Prostate gland (tissue), 2 donors: ENCODE results near the gene NSMCE1.

Experiments
- POLR2A ChIP-seq: fragments of 450-650 bp; IDR thresholded peaks from one replicate; pipeline ENCODE4 v1.6.1; 2016; ENCODE audit warnings: antibody characterized with exemption, mild to moderate bottlenecking
- POLR2AphosphoS5 ChIP-seq: sonication (generic); formaldehyde crosslinking; IDR thresholded peaks from one replicate; pipeline ENCODE4 v1.6.1; 2017; ENCODE audit warnings: antibody characterized with exemption
- TF ChIP-seq, protein P1 (sequence below), 4 experiments: fragments of 200-600 bp in 2 of 4; fragments of 450-650 bp in 2 of 4; sonication (generic) in 2 of 4; IDR thresholded peaks; 1 replicate in 3 of 4; 2 replicates in 1 of 4; pipeline ENCODE4 v1.5.1; 2016 to 2019; ENCODE audit warnings: antibody characterized with exemption in 4 of 4, mild to moderate bottlenecking in 2 of 4, moderate library complexity in 2 of 4

DNA sequence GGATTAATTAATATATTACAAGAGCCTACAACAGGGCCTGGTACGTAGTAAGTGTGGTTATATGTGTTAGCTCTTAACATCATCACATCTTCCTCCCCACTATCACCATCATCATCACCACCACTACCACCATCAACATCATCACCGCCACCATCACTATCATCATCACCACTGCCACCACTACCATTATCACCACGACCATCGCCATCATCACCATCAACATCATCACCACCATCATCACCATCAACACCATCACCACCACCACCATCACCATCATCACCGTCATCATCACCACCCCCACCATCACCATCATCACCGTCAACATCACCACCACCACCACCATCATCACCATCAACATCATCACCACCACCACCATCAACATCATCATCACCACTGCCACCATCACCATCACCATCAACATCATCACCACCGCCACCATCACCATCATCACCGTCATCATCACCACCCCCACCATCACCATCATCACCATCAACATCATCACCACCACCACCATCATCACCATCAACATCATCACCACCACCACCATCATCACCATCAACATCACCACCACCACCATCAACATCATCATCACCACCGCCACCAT, 37.4 kb upstream of the NSMCE1 start:
- TF ChIP-seq, protein P1, sequence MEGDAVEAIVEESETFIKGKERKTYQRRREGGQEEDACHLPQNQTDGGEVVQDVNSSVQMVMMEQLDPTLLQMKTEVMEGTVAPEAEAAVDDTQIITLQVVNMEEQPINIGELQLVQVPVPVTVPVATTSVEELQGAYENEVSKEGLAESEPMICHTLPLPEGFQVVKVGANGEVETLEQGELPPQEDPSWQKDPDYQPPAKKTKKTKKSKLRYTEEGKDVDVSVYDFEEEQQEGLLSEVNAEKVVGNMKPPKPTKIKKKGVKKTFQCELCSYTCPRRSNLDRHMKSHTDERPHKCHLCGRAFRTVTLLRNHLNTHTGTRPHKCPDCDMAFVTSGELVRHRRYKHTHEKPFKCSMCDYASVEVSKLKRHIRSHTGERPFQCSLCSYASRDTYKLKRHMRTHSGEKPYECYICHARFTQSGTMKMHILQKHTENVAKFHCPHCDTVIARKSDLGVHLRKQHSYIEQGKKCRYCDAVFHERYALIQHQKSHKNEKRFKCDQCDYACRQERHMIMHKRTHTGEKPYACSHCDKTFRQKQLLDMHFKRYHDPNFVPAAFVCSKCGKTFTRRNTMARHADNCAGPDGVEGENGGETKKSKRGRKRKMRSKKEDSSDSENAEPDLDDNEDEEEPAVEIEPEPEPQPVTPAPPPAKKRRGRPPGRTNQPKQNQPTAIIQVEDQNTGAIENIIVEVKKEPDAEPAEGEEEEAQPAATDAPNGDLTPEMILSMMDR (IDR thresholded peaks at IDR 0.05), result no peak
- TF ChIP-seq POLR2A (no peak), POLR2AphosphoS5 (no peak)
